Endodermal cell (in vitro differentiated cells): ENCODE measurements around the gene PRRT3. TPM values are rescaled to one million over a fixed set of nuclear protein-coding genes. Genes with fewer than 3 reads are reported as not detected.

Experiments used
- DNase-seq: peaks from one replicate; pipeline ENCODE4 v3.0.0-alpha.2; 2017
- H3K27ac ChIP-seq: 2 replicates; pipeline ENCODE4 v1.5.1; 2013; ENCODE audit warnings: mild to moderate bottlenecking, low read depth, low read length, moderate library complexity
- H3K27me3 ChIP-seq: 2 replicates; pipeline ENCODE4 v1.6.1; 2013; ENCODE audit warnings: mild to moderate bottlenecking, low read length, moderate library complexity; ENCODE audit not compliant: insufficient read depth, control insufficient read depth, poor library complexity, severe bottlenecking
- H3K36me3 ChIP-seq: 2 replicates; pipeline ENCODE4 v1.7.0; 2013; ENCODE audit warnings: mild to moderate bottlenecking, low read length, moderate library complexity; ENCODE audit not compliant: control insufficient read depth, insufficient read depth
- H3K4me1 ChIP-seq: one replicate; pipeline ENCODE4 v1.7.0; 2013; ENCODE audit warnings: low read length; ENCODE audit not compliant: control insufficient read depth, insufficient read depth
- H3K4me3 ChIP-seq: 2 replicates; pipeline ENCODE4 v1.5.1; 2013; ENCODE audit warnings: mild to moderate bottlenecking, low read length, moderate library complexity
- H3K9ac ChIP-seq: 2 replicates; pipeline ENCODE4 v1.6.1; 2013; ENCODE audit warnings: mild to moderate bottlenecking, low read length, moderate library complexity; ENCODE audit not compliant: poor library complexity, severe bottlenecking; ENCODE audit errors: extremely low read depth
- H3K9me3 ChIP-seq: 2 replicates; pipeline ENCODE4 v1.6.1; 2013; ENCODE audit warnings: mild to moderate bottlenecking, low read length, moderate library complexity; ENCODE audit not compliant: control insufficient read depth
- H3K27ac Mint-ChIP-seq: 2 replicates; pipeline ENCODE4 v1.8.0; 2020; ENCODE audit warnings: mixed read lengths
- H3K27me3 Mint-ChIP-seq: 2 replicates; pipeline ENCODE4 v1.8.0; 2021; ENCODE audit warnings: mild to moderate bottlenecking, mixed read lengths; ENCODE audit not compliant: insufficient read depth
- H3K36me3 Mint-ChIP-seq: 2 replicates; pipeline ENCODE4 v1.8.0; 2020; ENCODE audit warnings: low read depth, mixed read lengths
- H3K4me1 Mint-ChIP-seq: 2 replicates; pipeline ENCODE4 v1.8.0; 2020; ENCODE audit warnings: mixed read lengths
- H3K4me3 Mint-ChIP-seq: 2 replicates; pipeline ENCODE4 v1.8.0; 2020; ENCODE audit warnings: mild to moderate bottlenecking, moderate library complexity, mixed read lengths
- H3K9me3 Mint-ChIP-seq: 2 replicates; pipeline ENCODE4 v1.8.0; 2020; ENCODE audit warnings: mild to moderate bottlenecking, mixed read lengths
- CTCF ChIP-seq: fragments of 200-600 bp; sonication (generic); conservative IDR thresholded peaks from 2 replicates; pipeline ENCODE4 v1.5.0; 2021; ENCODE audit warnings: antibody characterized with exemption, mild to moderate bottlenecking
- WGBS, 2 experiments: methylation state at CpG; one replicate each; pipeline versions ENCODE4 v1.1.5 to v1.1.7; 2013; ENCODE audit warnings: missing lambda C conversion rate in 2 of 2, mixed read lengths in 1 of 2; ENCODE audit not compliant: insufficient coverage in 1 of 2, insufficient read length in 1 of 2; 5-methylcytosine and 5-hydroxymethylcytosine counted together
- total RNA-seq, 2 donors: library from RNA; stranded (reverse); fragmentation: NEBNext Ultra II Directional in 1 of 2; extraction: Animal tissue kit (Norgen Biotek cat#: 25700) in 1 of 2; gene quantifications; 2 replicates in 1 of 2; 3 replicates in 1 of 2; pipeline ENCODE4 v1.2.1, GENCODE V29; 2021

PRRT3 gene
- total RNA-seq, 2 donors from 2014 or later, result 7.4 to 11.3 TPM

- WGBS, 2 experiments, result 71 to 85% methylated on average over 2 to 7 of the region's 7 CpGs
- Histone ChIP-seq H3K36me3 (peaks cover 68% of the 10 kb centered on the region), H3K9me3 (no peaks in the 10 kb centered on the region), H3K27ac (no peak overlapping the region), H3K4me1 (no peaks in the 10 kb centered on the region), H3K27me3 (no peaks in the 10 kb centered on the region), H3K9ac (no peak overlapping the region), H3K4me3 (no peak overlapping the region)
- DNase-seq, result no peak
- TF ChIP-seq CTCF, result no peak
- Mint-ChIP-seq H3K4me3 (no peak overlapping the region), H3K27ac (peak overlapping the region; percentile 79), H3K4me1 (peaks cover 4% of the 10 kb centered on the region), H3K9me3 (no peaks in the 10 kb centered on the region), H3K27me3 (no peaks in the 10 kb centered on the region), H3K36me3 (peaks cover 61% of the 10 kb centered on the region)
Observed at GRCh38 chr3:9976721-9977709, 24.8 kb upstream of the PRRT3 start.

GRCh38 chr3:9970020-9970652, 17.9 kb upstream of the PRRT3 start:
- WGBS, 2 experiments, result 99 to 100% methylated on average over 2 to 3 of the region's 3 CpGs
- H3K4me1 ChIP-seq, result no peaks in the 10 kb centered on the region
- DNase-seq, result no peak
- H3K27ac ChIP-seq, result no peak overlapping the region
- H3K27ac Mint-ChIP-seq, result no peak overlapping the region
- H3K27me3 ChIP-seq, result no peaks in the 10 kb centered on the region
- no peak overlapping the region for H3K4me3 Mint-ChIP-seq
- no peaks in the 10 kb centered on the region for H3K9me3 Mint-ChIP-seq
- no peak overlapping the region for H3K9ac ChIP-seq
- peaks cover 71% of the 10 kb centered on the region for H3K36me3 Mint-ChIP-seq
- no peak overlapping the region for H3K4me3 ChIP-seq
- H3K9me3 ChIP-seq, result no peaks in the 10 kb centered on the region
- peaks cover 76% of the 10 kb centered on the region for H3K36me3 ChIP-seq
- no peaks in the 10 kb centered on the region for H3K4me1 Mint-ChIP-seq
- H3K27me3 Mint-ChIP-seq, result no peaks in the 10 kb centered on the region
- TF ChIP-seq CTCF, result no peak

GRCh38 chr3:9969632-9970019, 17.4 kb upstream of the PRRT3 start:
- Histone ChIP-seq H3K4me1 (no peaks in the 10 kb centered on the region), H3K4me3 (no peak overlapping the region), H3K9me3 (no peaks in the 10 kb centered on the region), H3K27ac (no peak overlapping the region), H3K36me3 (peaks cover 73% of the 10 kb centered on the region), H3K27me3 (no peaks in the 10 kb centered on the region), H3K9ac (no peak overlapping the region)
- 90 to 100% methylated on average over 2 to 4 of the region's 4 CpGs for WGBS, 2 experiments
- no peaks in the 10 kb centered on the region for H3K27me3 Mint-ChIP-seq
- H3K4me3 Mint-ChIP-seq, result no peak overlapping the region
- TF ChIP-seq CTCF, result no peak
- peaks cover 67% of the 10 kb centered on the region for H3K36me3 Mint-ChIP-seq
- DNase-seq, result no peak
- H3K9me3 Mint-ChIP-seq, result no peaks in the 10 kb centered on the region
- H3K4me1 Mint-ChIP-seq, result no peaks in the 10 kb centered on the region
- H3K27ac Mint-ChIP-seq, result no peak overlapping the region
